H9 (cell line): ENCODE data around the gene ZDHHC12. TPM values are rescaled to one million over a fixed set of nuclear protein-coding genes. Genes with fewer than 3 reads are reported as not detected.

ENCODE experiments used
- DNase-seq: peaks from one replicate; pipeline ENCODE4 v3.0.0-alpha.2; 2017
- H2AFZ ChIP-seq: one replicate; pipeline ENCODE4 v1.6.1; 2013; ENCODE audit warnings: mild to moderate bottlenecking, low read length, control low read depth, moderate library complexity
- H2AK5ac ChIP-seq: 2 replicates; pipeline ENCODE4 v1.6.1; 2013; ENCODE audit warnings: low read length, control low read depth, mixed read lengths; ENCODE audit not compliant: insufficient read length
- H2BK120ac ChIP-seq: one replicate; pipeline ENCODE4 v1.6.1; 2013; ENCODE audit warnings: low read depth, mild to moderate bottlenecking, low read length, control low read depth, inconsistent platforms; ENCODE audit not compliant: poor library complexity, severe bottlenecking
- H2BK12ac ChIP-seq: 2 replicates; pipeline ENCODE4 v1.6.1; 2013; ENCODE audit warnings: low read length, control low read depth, mixed read lengths, low read depth; ENCODE audit not compliant: insufficient read length
- H2BK15ac ChIP-seq: 2 replicates; pipeline ENCODE4 v1.6.1; 2013; ENCODE audit warnings: low read depth, low read length, control low read depth
- H2BK20ac ChIP-seq: one replicate; pipeline ENCODE4 v1.6.1; 2013; ENCODE audit warnings: low read depth, mild to moderate bottlenecking, low read length, control low read depth, inconsistent platforms; ENCODE audit not compliant: poor library complexity, severe bottlenecking
- H2BK5ac ChIP-seq: 2 replicates; pipeline ENCODE4 v1.6.1; 2013; ENCODE audit warnings: low read length, control low read depth, mixed read lengths; ENCODE audit not compliant: insufficient read length
- H3K14ac ChIP-seq: 2 replicates; pipeline ENCODE4 v1.6.1; 2013; ENCODE audit warnings: low read length, control low read depth; ENCODE audit not compliant: insufficient read depth
- H3K18ac ChIP-seq: 2 replicates; pipeline ENCODE4 v1.6.1; 2013; ENCODE audit warnings: low read depth, mild to moderate bottlenecking, mixed read lengths, low read length, control low read depth; ENCODE audit not compliant: insufficient read length
- H3K23ac ChIP-seq: 2 replicates; pipeline ENCODE4 v1.6.1; 2013; ENCODE audit warnings: low read length, control low read depth, mixed read lengths, low read depth; ENCODE audit not compliant: insufficient read length
- H3K23me2 ChIP-seq: 2 replicates; pipeline ENCODE4 v1.6.1; 2013; ENCODE audit warnings: low read depth, mild to moderate bottlenecking, mixed read lengths, low read length, control low read depth; ENCODE audit not compliant: insufficient read length, poor library complexity, severe bottlenecking
- H3K27ac ChIP-seq: 2 replicates; pipeline ENCODE4 v1.5.1; 2013; ENCODE audit warnings: low read length, control low read depth, mixed read lengths, low read depth; ENCODE audit not compliant: insufficient read length
- H3K27me3 ChIP-seq: 2 replicates; pipeline ENCODE4 v1.6.1; 2013; ENCODE audit warnings: low read length, control low read depth, inconsistent platforms; ENCODE audit not compliant: insufficient read depth
- H3K4ac ChIP-seq: 2 replicates; pipeline ENCODE4 v1.6.1; 2013; ENCODE audit warnings: low read depth, mild to moderate bottlenecking, control low read depth, inconsistent platforms, low read length, moderate library complexity
- H3K4me1 ChIP-seq: 2 replicates; pipeline ENCODE4 v1.6.1; 2013; ENCODE audit warnings: low read length, control low read depth, inconsistent platforms; ENCODE audit not compliant: insufficient read depth
- H3K4me2 ChIP-seq: 2 replicates; pipeline ENCODE4 v1.6.1; 2013; ENCODE audit warnings: low read length, control low read depth, mixed read lengths; ENCODE audit not compliant: insufficient read length, insufficient read depth
- H3K56ac ChIP-seq: 2 replicates; pipeline ENCODE4 v1.6.1; 2013; ENCODE audit warnings: low read depth, mild to moderate bottlenecking, mixed read lengths, low read length, control low read depth; ENCODE audit not compliant: insufficient read length
- H3K79me1 ChIP-seq: 2 replicates; pipeline ENCODE4 v1.6.1; 2013; ENCODE audit warnings: low read depth, mild to moderate bottlenecking, moderate library complexity, low read length, control low read depth, inconsistent platforms; ENCODE audit not compliant: insufficient read depth, poor library complexity, severe bottlenecking
- H3K79me2 ChIP-seq: 2 replicates; pipeline ENCODE4 v1.6.1; 2013; ENCODE audit warnings: low read length, control low read depth, inconsistent platforms; ENCODE audit not compliant: insufficient read depth
- H3K9ac ChIP-seq: 2 replicates; pipeline ENCODE4 v1.6.1; 2013; ENCODE audit warnings: low read length, control low read depth, mixed read lengths; ENCODE audit not compliant: insufficient read length; ENCODE audit errors: extremely low read depth
- H3K9me3 ChIP-seq: one replicate; pipeline ENCODE4 v1.6.1; 2013; ENCODE audit warnings: low read depth, low read length, inconsistent platforms; ENCODE audit not compliant: control insufficient read depth
- H3T11ph ChIP-seq: one replicate; pipeline ENCODE4 v1.6.1; 2013; ENCODE audit warnings: mild to moderate bottlenecking, low read length, control low read depth, inconsistent platforms
- H4K20me1 ChIP-seq: one replicate; pipeline ENCODE4 v1.6.1; 2013; ENCODE audit not compliant: control insufficient read depth, insufficient read length, insufficient read depth
- H4K5ac ChIP-seq: 2 replicates; pipeline ENCODE4 v1.6.1; 2013; ENCODE audit warnings: low read depth, mild to moderate bottlenecking, mixed read lengths, low read length, control low read depth; ENCODE audit not compliant: insufficient read length
- H4K8ac ChIP-seq: replicated peaks from 2 replicates; pipeline ENCODE4 v1.6.1; 2013; ENCODE audit warnings: low read length, control low read depth, mixed read lengths, low read depth; ENCODE audit not compliant: insufficient read length
- H4K91ac ChIP-seq: 2 replicates; pipeline ENCODE4 v1.6.1; 2013; ENCODE audit warnings: low read depth, mild to moderate bottlenecking, moderate library complexity, mixed read lengths, low read length, control low read depth; ENCODE audit not compliant: insufficient read length
- H3K27ac Mint-ChIP-seq, 3 experiments: 2 replicates in 2 of 3; 3 replicates in 1 of 3; pipeline ENCODE4 v1.8.0; 2020 to 2021; ENCODE audit warnings: mixed read lengths in 3 of 3, mild to moderate bottlenecking in 1 of 3, moderate library complexity in 1 of 3
- H3K27me3 Mint-ChIP-seq: 2 replicates; pipeline ENCODE4 v1.8.0; 2021; ENCODE audit warnings: low read depth, mild to moderate bottlenecking, moderate library complexity, mixed read lengths
- H3K36me3 Mint-ChIP-seq, 3 experiments: 2 replicates in 2 of 3; 3 replicates in 1 of 3; pipeline ENCODE4 v1.8.0; 2020 to 2021; ENCODE audit warnings: low read depth in 3 of 3, mixed read lengths in 3 of 3; ENCODE audit not compliant: insufficient read depth in 1 of 3
- H3K4me1 Mint-ChIP-seq, 2 experiments: 2 replicates each; pipeline ENCODE4 v1.8.0; 2020; ENCODE audit warnings: mixed read lengths in 2 of 2
- H3K4me3 Mint-ChIP-seq, 2 experiments: 2 replicates in 1 of 2; 3 replicates in 1 of 2; pipeline ENCODE4 v1.8.0; 2020 to 2021; ENCODE audit warnings: mild to moderate bottlenecking in 2 of 2, mixed read lengths in 2 of 2, moderate library complexity in 1 of 2
- H3K9me3 Mint-ChIP-seq, 2 experiments: 2 replicates in 1 of 2; 3 replicates in 1 of 2; pipeline ENCODE4 v1.8.0; 2020; ENCODE audit warnings: mild to moderate bottlenecking in 2 of 2, mixed read lengths in 2 of 2, moderate library complexity in 1 of 2
- WGBS: extraction: QIAGEN DNeasy Blood & Tissue Kit; methylation state at CpG from one replicate; pipeline ENCODE4 v1.1.7; 2013; ENCODE audit warnings: missing lambda C conversion rate, low lambda C conversion rate, mixed read lengths; ENCODE audit not compliant: insufficient read length; ENCODE audit errors: extremely low coverage; 5-methylcytosine and 5-hydroxymethylcytosine counted together
- total RNA-seq: library from RNA; stranded (reverse); gene quantifications from 2 replicates; pipeline ENCODE4 v1.2.1, GENCODE V29; 2021
- TF ChIP-seq, protein P1 (sequence below): fragments of 200-600 bp; sonication (generic); conservative IDR thresholded peaks from 3 replicates; pipeline ENCODE4 v1.8.0; 2021; ENCODE audit warnings: antibody characterized with exemption, mild to moderate bottlenecking

ZDHHC12 gene
- total RNA-seq, 1 experiment from 2014 or later, result 42.8 TPM

DNA sequence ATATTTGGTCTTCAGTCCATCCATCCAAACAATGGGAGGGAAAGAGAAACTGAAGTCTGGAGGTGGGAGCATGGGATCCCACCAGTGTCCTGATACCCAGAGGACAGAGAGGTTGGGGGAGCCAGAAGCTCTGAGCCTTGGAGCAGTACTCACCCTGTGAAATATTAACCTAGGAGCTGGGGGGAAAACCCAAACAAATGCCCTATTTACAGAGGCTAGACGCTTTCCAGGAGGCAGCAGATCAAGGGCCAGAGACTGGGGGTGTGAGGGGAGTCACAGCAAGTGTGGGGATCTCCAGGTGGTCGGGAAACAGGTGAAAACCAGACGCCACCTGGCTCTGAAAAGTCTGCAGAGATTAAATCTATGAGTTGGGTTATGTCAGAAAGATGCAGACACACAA lies 41.6 kb upstream of the ZDHHC12 start:
- H3K79me1 ChIP-seq, result no peaks in the 10 kb centered on the region
- no peak overlapping the region for H3K27ac ChIP-seq
- no peak overlapping the region for H3K4ac ChIP-seq
- Mint-ChIP-seq H3K27ac (peak overlapping the region in 2 of 3 experiments; percentile 46 to 53; a peak in 3 of 7 replicates), H3K4me3 (no peak overlapping the region), H3K36me3 (peaks cover 0 to 6% (median 0%) of the 10 kb centered on the region in 3 experiments; a peak in 2 of 7 replicates), H3K27me3 (no peaks in the 10 kb centered on the region), H3K9me3 (no peaks in the 10 kb centered on the region), H3K4me1 (peaks cover 17 to 18% of the 10 kb centered on the region in 2 experiments)
- H2BK5ac ChIP-seq, result no peak overlapping the region
- no peak for DNase-seq
- no peaks in the 10 kb centered on the region for H3K27me3 ChIP-seq
- no peak overlapping the region for H3K9ac ChIP-seq
- no peak overlapping the region for H2BK15ac ChIP-seq
- H3K14ac ChIP-seq, result no peak overlapping the region
- no CpG with 5 or more reads among the region's 3 CpGs for WGBS
- no peak overlapping the region for H4K5ac ChIP-seq
- H3K23me2 ChIP-seq, result no peaks in the 10 kb centered on the region
- H3K79me2 ChIP-seq, result no peaks in the 10 kb centered on the region; the same call in 1 of the 2 replicates
- H3K56ac ChIP-seq, result no peak overlapping the region
- no peaks in the 10 kb centered on the region; the same call in 1 of the 2 replicates for H3K4me1 ChIP-seq
- no peak overlapping the region for H2BK120ac ChIP-seq
- no peaks in the 10 kb centered on the region for H3K9me3 ChIP-seq
- no peaks in the 10 kb centered on the region for H4K20me1 ChIP-seq
- H2AFZ ChIP-seq, result no peak overlapping the region
- H2BK12ac ChIP-seq, result no peak overlapping the region
- H3K23ac ChIP-seq, result no peak overlapping the region
- no peak overlapping the region for H2BK20ac ChIP-seq
- H2AK5ac ChIP-seq, result no peak overlapping the region
- H4K91ac ChIP-seq, result no peak overlapping the region
- H4K8ac ChIP-seq, result no peak overlapping the region
- H3K18ac ChIP-seq, result no peak overlapping the region
- no peak overlapping the region for H3K4me2 ChIP-seq
- no peak overlapping the region for H3T11ph ChIP-seq
- TF ChIP-seq, protein P1, sequence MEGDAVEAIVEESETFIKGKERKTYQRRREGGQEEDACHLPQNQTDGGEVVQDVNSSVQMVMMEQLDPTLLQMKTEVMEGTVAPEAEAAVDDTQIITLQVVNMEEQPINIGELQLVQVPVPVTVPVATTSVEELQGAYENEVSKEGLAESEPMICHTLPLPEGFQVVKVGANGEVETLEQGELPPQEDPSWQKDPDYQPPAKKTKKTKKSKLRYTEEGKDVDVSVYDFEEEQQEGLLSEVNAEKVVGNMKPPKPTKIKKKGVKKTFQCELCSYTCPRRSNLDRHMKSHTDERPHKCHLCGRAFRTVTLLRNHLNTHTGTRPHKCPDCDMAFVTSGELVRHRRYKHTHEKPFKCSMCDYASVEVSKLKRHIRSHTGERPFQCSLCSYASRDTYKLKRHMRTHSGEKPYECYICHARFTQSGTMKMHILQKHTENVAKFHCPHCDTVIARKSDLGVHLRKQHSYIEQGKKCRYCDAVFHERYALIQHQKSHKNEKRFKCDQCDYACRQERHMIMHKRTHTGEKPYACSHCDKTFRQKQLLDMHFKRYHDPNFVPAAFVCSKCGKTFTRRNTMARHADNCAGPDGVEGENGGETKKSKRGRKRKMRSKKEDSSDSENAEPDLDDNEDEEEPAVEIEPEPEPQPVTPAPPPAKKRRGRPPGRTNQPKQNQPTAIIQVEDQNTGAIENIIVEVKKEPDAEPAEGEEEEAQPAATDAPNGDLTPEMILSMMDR, result no peak
